HG03442 (cell line): ENCODE results near the gene AFAP1.
"Not testable (repeated sequence)": the region's sequence is repeated elsewhere in the genome, so short reads cannot be mapped to it uniquely, and the experiment has no call there.

Experiments
- ATAC-seq: cut with Tn5 transposase; IDR thresholded peaks from one replicate; pipeline ENCODE4 v1.9.1; 2021; ENCODE audit warnings: mild to moderate bottlenecking, moderate library complexity; ENCODE audit not compliant: unreplicated experiment

Gene AFAP1

GRCh38 chr4:7950301-7951092 is 10.8 kb upstream of the AFAP1 start:
- ATAC-seq = no peak

DNA sequence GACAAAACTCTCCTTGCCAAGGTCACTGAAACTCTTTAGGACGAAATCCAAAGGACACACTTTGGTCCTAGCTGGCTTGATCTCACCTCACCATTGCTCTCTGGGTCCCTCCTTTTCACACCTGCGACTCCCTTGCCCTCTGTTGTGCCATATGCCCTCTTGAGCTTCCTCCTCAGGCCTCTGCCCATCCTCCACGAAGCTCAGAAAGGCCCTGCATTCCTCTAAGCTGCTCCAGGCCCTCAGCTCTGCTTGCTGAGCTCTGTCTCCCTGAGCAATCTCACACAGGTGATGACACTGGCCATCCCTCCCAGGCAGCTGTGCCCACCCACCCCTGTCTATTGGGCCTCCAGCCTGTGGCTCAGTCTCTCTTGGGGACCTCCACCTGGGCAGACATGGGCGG is 10.1 kb upstream of the AFAP1 start:
- ATAC-seq = no peak

DNA sequence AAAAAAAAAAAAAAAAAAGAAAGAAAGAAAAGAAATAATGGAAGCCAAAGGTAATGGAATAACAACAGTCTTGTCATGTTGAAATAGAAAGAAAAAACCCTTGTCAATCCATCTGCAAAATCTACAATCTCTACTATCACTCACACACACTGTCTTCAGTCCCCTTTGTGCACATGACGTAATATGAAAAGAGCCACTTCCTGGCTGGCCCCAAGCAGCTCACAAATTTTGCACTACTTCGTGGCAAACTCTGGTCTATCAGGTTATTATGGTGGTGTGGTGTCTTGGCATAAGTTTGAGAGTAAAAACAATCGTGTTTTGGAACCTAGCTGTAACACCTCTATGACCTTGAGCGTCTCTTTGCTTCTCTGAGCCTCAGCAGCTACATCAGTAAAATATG is 8.3 kb upstream of the AFAP1 start:
- no peak for ATAC-seq

GRCh38 chr4:7945709-7946380 is 6.2 kb upstream of the AFAP1 start:
- ATAC-seq = no peak

DNA sequence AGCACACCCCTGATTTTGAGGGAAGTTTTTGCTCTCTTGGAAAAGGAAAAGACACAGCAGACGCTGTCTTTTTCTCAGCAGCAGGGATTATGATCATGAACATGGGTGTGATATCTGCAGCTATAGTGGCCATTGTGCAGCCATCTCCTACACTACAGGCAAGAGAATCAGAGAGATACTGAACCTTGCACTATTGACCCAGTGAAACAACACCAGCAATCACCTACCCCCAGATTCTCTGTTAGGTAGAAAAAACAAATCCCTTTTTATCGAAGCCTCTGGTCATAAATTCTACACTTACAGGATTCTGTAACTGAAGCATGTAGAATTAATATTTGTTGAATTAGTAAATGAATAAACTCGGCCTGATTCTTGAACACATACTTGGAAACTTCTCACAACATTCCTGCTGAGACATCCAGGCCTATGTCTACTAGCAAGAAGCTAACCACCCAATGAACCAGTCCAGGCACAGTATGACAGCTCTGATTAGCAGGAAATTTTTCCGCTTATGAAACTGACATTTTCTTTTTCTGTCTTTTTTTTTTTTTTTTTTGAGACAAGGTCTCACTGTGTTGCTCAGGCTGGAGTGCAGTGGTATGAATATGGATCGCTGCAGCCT is 5.0 kb upstream of the AFAP1 start:
- no peak for ATAC-seq

- ATAC-seq = not testable (repeated sequence)
Measured at GRCh38 chr4:7943688-7944087, 4.0 kb upstream of the AFAP1 start.

- no peak for ATAC-seq
Measured at GRCh38 chr4:7943211-7943610, 3.5 kb upstream of the AFAP1 start.

DNA sequence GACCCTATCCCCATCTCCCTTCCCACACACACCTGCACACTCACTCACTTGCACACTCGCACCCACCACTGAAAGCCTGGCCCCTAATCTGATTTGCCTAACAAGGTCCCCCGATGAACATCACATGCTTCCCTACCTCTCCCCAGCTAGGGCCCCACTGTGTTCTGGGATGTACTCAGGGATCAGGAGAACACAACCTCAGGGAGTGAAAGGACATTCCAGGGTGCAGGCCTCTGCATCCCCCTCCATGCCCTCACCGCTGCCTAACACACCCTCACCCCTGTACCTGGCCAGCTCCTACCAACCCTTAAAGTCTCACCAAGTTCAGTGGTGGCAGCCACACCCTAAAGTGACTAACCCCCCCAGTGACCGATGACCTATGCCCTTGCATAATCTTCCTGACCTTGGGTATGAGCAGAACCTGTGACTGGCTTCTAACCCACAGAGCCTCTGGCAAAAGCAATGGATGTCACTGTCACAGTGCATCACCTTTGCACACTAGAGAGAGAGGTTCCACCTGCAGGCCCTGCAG is 2.4 kb upstream of the AFAP1 start:
- no peak for ATAC-seq

DNA sequence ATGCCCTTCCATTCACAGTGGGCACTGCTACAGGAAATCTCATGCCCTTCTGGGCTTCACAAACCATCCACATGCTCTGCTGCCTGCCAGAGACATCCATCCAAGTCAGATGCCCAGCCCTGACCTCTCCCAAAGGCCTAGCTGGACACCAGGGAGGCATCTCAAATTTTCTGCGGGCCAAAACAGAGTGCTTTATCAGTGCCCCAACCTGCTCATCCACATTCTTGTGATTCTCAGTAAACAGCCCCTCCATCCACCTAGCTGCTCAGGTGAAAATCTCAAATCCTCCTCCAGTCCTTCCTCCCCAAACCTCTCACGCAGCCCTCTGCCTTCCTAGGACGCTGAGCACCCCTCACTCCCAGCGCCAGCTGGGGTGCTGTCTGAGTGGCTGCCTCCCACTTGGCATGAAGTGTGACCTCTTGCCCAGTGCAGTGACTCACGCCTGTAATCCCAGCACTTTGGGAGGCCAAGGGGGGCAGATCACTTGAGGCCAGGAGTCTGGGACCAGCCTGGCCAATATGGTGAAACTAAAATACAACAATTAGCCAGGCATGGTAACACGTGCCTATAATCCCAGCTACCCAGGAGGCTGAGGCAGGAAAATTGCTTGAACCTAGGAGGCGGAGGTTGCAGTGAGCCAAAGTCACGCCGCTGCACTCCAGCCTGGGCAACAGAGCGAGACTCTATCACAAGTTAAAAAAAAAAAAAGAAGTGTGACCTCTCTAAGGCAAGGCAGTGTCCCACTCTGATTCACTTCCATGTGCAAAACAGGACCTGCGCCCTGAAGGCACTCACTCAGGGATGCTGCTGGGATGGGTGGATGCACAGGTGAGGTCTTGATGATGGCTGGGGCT is 1.7 kb upstream of the AFAP1 start:
- no peak for ATAC-seq

DNA sequence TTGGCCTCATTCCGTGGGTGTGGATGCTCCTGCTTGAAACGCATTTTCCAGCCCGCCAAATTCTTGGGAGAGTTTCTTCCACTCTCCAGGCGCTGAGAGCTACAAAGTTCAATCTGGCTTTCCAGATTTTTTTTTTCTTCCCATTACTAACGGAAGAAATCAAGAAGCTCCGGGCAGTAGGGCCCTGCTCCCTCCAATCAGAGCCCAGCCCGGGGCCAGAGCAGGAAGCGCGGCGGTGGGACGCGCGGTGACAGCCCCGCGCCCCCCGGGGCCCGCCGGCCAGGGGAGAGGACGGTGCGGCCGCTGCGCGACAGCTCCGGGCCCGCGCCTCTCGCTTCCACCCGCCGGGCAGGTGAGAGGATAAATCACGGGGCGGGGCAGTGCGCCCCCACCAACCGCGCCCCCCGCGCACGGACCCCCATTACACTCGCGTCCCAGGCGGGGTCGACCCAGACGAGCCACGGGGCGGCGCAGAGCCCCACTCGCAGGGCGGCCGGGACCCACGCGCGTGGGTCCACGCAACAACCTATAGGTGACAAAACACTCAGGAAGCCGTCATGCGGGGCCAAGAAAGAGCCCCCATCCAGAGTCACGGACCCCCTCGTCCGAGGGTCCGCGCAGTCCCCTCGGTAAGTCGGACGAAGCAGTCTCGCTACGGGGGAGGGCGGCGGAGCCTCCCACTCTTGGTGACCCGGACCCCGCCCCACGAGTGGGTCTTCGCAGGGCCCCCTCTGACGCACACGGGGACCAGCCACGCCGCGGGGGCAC is 868 bp downstream of the AFAP1 start:
- no peak for ATAC-seq

- ATAC-seq = no peak
Measured at GRCh38 chr4:7938266-7938608, 1.4 kb downstream of the AFAP1 start.

DNA sequence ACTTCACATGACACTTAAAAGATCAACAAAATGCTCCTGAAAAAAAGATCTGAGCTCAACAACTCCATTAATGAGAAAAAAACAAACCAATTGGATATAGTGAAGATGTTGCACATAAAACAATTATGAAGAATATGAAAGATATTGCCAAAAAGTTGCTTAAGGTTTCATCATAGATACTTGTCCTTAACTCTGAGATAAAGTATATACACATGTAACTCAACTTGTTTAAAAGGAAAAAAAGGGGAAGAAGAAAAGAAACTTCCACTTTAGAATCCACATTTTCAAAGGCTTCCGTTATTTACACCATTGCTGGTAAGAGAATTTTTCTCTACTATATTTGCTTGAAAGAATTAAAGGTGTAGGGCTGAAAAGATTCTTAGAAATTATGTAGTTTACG is 2.7 kb downstream of the AFAP1 start:
- ATAC-seq = no peak

DNA sequence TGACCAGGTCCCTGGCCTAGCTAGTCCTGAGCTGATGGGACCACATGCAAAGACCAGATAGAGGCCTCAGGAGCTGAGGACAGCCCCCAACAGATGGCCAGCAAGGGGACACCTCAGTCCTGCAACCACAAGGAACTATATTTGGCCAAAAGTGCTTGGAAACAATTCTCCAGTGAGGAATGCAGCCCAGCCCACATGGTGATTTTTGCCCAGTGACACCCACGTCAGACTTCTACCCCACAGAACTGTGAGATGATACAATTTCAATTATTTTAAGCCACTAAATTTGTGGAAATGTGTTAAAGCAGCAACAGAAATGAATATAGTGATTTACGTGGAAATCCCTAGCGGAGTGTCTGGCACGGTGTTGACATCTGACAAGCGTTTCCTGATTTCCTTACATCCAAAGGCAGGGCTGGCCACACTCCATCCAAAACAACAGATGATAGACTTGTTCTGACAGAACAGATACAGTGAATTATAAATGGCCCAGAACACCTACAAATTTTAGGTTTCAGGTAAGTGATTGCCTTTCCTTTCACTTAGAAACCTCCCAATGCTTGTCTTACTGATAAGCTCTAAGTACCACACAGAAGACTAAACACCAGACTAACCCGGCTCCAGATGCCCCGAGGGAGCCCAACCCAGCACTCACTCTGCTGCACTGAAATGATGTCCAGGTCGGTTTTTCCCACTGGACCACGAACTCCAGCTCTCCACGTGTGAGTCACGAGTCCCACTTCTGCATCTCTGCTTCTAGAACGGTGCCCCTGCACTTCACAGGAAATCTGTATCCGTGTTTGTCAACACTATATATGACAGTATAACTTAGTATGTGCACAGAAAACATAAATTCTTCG is 5.8 kb downstream of the AFAP1 start:
- ATAC-seq = no peak

DNA sequence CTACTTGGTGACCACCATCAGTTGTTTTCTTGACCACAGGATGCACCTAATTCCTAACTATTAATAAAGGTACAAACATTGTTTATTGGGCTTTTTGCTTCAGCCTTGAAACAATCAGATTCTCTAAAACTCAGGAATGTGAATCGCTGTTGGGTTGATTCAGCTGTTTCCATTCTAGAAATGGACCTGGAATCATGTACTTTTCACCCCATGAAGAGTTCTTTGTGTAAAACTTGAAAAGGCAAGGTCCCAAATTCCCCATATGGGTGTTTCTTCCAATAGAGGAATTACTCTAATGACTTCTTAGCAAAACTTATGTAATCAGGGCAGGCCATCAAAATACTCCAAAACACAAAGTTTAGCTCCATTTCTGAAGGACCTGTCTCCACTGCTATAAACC is 7.4 kb downstream of the AFAP1 start:
- no peak for ATAC-seq

GRCh38 chr4:7929118-7929951 is 10.3 kb downstream of the AFAP1 start:
- no peak for ATAC-seq

GRCh38 chr4:7928711-7929110 is 10.9 kb downstream of the AFAP1 start:
- no peak for ATAC-seq

- ATAC-seq = no peak
Measured at GRCh38 chr4:7926822-7927221, 12.8 kb downstream of the AFAP1 start.

DNA sequence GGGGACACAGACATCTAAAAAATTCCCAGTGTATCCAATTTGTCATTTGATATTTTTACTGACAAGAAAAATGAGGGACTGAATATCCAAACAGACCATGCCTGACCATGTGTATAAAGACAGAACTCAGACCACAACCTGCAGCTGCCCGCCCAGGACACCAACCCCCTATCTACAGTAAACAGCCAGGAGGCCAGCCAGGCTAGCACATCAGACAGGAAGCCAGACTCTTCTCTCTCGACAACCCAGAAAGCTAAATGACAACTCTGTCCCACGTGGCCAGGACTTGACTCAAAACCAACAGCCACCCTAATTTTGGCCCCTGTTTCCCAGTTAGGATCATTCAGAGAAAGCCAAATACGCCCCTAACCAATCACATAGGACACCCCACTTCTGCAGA is 15.1 kb downstream of the AFAP1 start:
- ATAC-seq = no peak

DNA sequence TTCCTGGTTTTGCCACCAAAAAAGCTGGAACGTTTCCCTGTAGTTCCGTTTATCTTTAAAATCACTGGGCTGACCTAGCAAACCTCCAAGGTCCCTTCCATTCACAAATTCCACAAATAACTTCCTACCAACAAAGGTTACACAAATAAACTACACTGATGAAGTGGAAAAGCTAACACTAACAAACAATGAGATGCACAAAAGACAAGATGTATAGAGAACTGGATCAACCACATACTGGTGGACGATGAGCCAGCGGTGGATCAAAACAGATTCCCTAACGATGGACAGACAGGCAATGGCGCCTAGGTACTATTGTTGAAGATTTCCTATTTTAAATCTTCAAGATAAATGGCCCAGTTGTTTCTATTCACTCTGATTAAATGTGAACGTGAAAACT is 15.5 kb downstream of the AFAP1 start:
- no peak for ATAC-seq
